HG02970 (cell line): Measurements from ENCODE around the gene CHI3L2.

ENCODE experiments used
- ATAC-seq: cut with Tn5 transposase; IDR thresholded peaks from one replicate; pipeline ENCODE4 v1.9.1; 2021; ENCODE audit warnings: mild to moderate bottlenecking, moderate library complexity, moderate number of reproducible peaks; ENCODE audit not compliant: unreplicated experiment, low FRiP score

Gene CHI3L2

GRCh38 chr1:111218701-111219556 is 8.6 kb upstream of the CHI3L2 start:
- no peak for ATAC-seq

DNA sequence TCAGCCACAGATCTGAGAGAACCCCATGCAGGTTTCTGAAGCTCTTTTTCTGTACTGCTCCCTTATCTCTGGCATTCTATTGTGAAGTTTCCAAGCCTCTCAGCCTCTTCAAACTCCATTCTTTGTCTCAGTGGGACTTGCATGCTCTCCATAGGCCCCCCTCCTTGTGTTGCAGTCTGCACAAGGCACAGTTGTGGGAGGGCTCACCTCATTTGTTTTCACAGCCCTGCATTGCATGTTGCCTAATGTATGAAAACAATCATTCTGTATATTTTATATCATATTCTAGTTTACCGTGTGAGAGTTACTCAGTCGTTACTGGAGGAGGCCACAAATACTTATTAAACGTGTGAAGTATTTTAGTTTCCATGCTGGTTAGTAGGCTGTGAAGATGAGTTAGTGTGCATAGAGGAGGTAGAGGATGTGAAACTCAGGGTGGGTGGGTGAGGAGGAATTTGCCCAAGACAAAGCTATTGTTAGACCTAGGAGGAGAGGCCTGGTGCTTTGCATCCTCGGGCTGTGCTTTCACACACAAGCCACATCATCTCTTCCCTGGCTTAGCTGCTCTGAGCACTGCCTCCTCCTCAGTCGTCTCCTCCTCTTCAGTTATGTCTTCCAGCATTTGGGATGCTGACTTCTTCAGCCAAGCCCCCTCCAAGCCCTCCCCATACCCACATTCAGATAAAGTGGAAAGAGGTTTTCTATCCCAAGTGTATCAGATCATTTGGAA is 7.8 kb upstream of the CHI3L2 start:
- ATAC-seq: no peak

- ATAC-seq: no peak
Observed at GRCh38 chr1:111220302-111220890, 7.1 kb upstream of the CHI3L2 start.

DNA sequence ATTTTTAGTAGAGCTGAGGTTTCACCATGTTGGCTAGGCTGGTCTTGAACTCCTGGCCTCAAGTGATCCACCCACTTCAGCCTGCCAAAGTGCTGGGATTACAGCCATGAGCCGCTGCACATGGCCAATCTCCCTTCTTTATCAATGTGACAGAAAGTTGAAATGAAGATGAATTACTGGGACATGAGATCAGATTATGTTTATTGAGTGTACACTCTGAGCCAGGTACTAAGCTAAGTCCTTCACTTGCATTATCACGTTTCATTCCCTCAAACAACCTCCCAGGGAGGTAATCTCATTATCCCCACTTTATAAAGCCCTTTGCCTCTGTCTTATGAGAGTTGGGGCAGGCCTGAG is 6.3 kb upstream of the CHI3L2 start:
- no peak for ATAC-seq

DNA sequence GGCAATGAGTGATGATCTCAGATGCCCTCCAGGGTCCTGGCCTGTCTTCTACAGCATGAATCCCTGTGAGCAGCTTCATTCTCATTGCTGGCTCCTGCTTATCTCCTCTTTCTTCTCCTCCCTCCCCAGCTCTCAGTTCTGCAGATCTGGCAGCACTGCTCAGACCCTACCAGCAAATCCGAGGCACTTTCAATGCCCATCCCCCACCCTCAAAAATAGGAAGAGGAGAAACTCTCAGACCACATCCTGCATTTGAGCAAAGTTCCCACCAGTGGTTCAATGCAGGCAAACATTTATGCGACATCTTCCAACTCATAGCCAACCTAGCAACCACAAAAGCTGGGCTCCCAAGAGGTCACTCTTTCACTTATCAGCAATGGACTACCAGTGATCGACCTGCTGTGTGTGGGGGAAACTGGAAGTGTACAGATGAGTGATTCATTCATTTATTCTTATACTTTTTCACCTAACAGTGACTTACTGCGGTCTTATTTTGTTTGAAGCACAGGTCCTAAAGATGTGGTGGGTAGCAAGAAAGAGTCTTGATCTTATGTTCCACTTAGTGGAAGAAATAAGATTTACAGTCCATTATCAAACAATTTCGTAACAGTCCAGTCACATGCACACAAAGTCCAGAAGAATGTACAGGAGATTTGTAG is 5.8 kb upstream of the CHI3L2 start:
- peak; percentile 54 for ATAC-seq

DNA sequence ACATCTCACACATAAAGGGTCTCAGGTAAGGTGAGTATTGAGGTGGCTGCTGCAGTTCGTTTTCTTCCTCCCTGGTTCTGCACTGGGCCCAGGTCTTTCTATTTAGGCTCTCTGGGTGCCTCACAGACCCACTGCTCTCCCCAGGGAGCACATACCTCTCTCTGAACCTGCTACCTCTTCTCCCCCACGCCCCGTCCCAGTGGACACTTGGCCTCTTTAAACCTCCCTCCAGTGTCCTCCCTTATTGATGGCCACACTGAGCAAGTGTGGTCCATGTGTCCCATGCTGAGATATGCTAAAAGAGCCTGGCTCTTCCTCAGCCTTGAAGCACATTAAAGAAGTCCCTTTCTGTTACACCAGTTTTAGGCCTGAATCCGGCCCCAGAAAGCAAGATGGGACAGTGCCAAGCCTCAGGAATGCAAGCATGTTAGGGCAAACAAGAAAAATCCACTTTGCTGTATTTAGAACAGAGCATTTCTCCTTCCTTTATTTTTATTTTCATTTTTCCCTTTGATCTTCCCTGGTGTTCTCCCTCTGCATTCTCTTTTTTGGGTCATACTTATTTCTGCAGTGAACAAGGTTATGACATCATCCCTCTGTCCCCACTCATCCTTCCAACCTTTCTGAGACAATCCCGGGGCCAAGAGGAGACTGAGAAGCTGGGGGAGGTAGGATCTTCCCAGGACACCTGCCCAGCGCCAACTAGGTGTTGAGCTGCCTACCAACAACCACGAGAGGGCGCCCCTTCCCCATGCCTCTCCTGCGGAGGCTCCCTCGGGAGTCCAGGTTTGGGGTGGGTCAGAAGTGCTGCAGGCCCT is 5.0 kb upstream of the CHI3L2 start:
- ATAC-seq: peak; percentile 8

- no peak for ATAC-seq
Observed at GRCh38 chr1:111223126-111223685, 4.3 kb upstream of the CHI3L2 start.

- ATAC-seq: no peak
Observed at GRCh38 chr1:111225091-111225490, 2.4 kb upstream of the CHI3L2 start.

DNA sequence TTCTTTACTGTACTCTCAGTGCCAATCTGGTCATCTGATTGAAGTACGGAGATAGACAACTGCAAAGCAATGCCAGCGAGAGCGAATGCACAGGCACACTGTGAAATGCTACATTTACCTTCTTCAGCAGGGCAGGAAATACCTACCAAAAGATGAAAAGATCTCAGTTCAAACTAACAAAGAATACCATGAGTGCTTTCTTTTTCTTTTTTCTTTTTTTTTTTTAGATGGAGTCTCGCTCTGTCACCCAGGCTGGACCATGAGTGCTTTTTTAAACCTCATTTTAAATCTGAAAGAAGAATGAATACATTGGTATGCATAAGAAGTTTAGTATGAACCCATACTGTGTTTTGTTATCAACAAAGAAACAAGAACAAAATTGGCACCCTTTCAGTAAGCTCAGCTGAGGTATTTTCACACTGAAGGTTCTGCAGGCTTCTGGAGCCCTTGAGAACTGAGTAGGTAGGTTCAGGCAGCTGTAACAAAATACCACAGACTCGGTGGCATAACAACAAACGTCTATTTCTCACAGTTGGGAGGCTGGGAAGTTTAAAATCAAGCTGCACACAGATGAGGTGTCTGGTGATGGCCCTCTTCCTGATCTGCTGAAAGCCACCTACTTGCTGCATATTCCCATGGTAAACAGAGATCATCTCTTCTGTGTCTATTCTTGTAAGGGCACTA is 1.7 kb upstream of the CHI3L2 start:
- ATAC-seq: no peak

GRCh38 chr1:111227851-111228747 is 586 bp downstream of the CHI3L2 start:
- ATAC-seq: no peak

DNA sequence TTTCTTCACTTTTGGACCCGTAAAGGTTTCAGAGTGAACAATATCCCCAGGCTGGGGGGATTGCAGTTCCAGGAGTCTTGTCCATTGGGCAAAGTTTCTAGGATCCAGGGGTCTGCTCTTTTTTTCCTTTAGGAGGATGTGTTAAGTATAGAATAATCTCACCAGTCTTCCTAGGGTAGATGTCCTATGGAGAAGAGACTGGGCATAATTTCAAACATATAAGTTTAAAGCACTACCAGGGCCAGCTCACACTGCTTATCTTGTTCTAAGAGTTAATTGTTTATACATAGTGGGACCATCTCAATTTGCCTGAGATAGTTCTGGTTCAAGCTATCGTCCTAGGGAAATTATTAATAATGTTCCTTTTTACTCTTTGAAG is 1.2 kb downstream of the CHI3L2 start:
- ATAC-seq: no peak

- ATAC-seq: no peak
Observed at GRCh38 chr1:111232134-111232533, 4.6 kb downstream of the CHI3L2 start.

GRCh38 chr1:111234258-111234657 is 6.7 kb downstream of the CHI3L2 start:
- ATAC-seq: no peak

GRCh38 chr1:111234866-111235265 is 7.4 kb downstream of the CHI3L2 start:
- ATAC-seq: no peak

DNA sequence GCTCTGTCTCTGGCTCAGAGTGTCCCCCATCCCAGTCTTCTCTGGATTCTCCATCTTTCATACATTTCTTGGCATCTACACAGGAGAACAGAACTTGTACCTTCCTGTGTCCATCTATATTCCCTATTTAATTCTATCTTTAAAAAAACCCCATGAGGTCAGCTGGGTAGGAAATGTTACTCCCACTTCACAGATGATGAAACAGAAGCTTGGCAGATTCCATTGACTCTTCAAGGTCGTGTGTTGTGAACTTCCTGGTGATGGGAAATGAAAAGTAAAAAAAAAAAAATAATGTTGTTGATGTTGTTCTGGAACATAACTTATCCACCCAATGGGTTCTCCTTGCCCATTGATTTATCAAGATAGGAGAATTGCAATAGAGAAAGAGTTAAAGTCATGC is 8.9 kb downstream of the CHI3L2 start:
- ATAC-seq: no peak

- no peak for ATAC-seq
Observed at GRCh38 chr1:111236806-111237205, 9.3 kb downstream of the CHI3L2 start.

GRCh38 chr1:111238056-111238795 is 10.7 kb downstream of the CHI3L2 start:
- no peak for ATAC-seq

- no peak for ATAC-seq
Observed at GRCh38 chr1:111241797-111242196, 14.3 kb downstream of the CHI3L2 start.
